Measurements from ENCODE around the gene ELAVL3. TPM values are rescaled to one million over a fixed set of nuclear protein-coding genes. Genes with fewer than 3 reads are reported as not detected.

Gene ELAVL3
- total and polyA plus RNA-seq, 3 experiments from 2014 or later, result not detected

Other genes starting within 250 kb of the ELAVL3 start
- gene ANGPTL8, start 241.4 kb downstream of the ELAVL3 start, total RNA-seq, result not detected
- not detected for gene ANGPTL8, start 241.4 kb downstream of the ELAVL3 start, polyA plus RNA-seq
- 1 to 10 TPM; 2.3 to 3.5 TPM for gene DOCK6, start 218.5 kb downstream of the ELAVL3 start, total RNA-seq
- 0.71 TPM for gene DOCK6, start 218.5 kb downstream of the ELAVL3 start, polyA plus RNA-seq
- not detected for gene TSPAN16, start 184.9 kb downstream of the ELAVL3 start, total RNA-seq
- not detected for gene TSPAN16, start 184.9 kb downstream of the ELAVL3 start, polyA plus RNA-seq
- gene RAB3D, start 141.4 kb downstream of the ELAVL3 start, total RNA-seq, result 1 to 10 TPM; 3.2 to 4.5 TPM
- gene RAB3D, start 141.4 kb downstream of the ELAVL3 start, polyA plus RNA-seq, result 3.7 TPM
- 10 to 100 TPM; 24.8 to 30.5 TPM for gene TMEM205, start 134.8 kb downstream of the ELAVL3 start, total RNA-seq
- 75.9 TPM for gene TMEM205, start 134.8 kb downstream of the ELAVL3 start, polyA plus RNA-seq
- gene CCDC159, start 134.5 kb downstream of the ELAVL3 start, total RNA-seq, result 10 to 100 TPM; 14.2 to 14.6 TPM
- 30.1 TPM for gene CCDC159, start 134.5 kb downstream of the ELAVL3 start, polyA plus RNA-seq
- gene PLPPR2, start 125.6 kb downstream of the ELAVL3 start, total RNA-seq, result 1 to 10 TPM; 2.1 to 2.2 TPM
- 1.2 TPM for gene PLPPR2, start 125.6 kb downstream of the ELAVL3 start, polyA plus RNA-seq
- gene SWSAP1, start 106.4 kb downstream of the ELAVL3 start, total RNA-seq, result 1 to 10 TPM; 2.1 to 2.2 TPM
- gene SWSAP1, start 106.4 kb downstream of the ELAVL3 start, polyA plus RNA-seq, result 7.0 TPM
- gene EPOR, start 96.7 kb downstream of the ELAVL3 start, total RNA-seq, result 1 to 10 TPM; 3.4 to 3.6 TPM
- 8.0 TPM for gene EPOR, start 96.7 kb downstream of the ELAVL3 start, polyA plus RNA-seq
- gene RGL3, start 61.7 kb downstream of the ELAVL3 start, total RNA-seq, result not detected
- not detected for gene RGL3, start 61.7 kb downstream of the ELAVL3 start, polyA plus RNA-seq
- under 1 TPM; 0.11 to 0.24 TPM for gene ODAD3, start 45.9 kb downstream of the ELAVL3 start, total RNA-seq
- not detected for gene ODAD3, start 45.9 kb downstream of the ELAVL3 start, polyA plus RNA-seq
- 100 to 1,000 TPM; 262 to 272 TPM for gene PRKCSH, start 45.4 kb downstream of the ELAVL3 start, total RNA-seq
- gene PRKCSH, start 45.4 kb downstream of the ELAVL3 start, polyA plus RNA-seq, result 60.7 TPM
- gene ZNF653, start 24.8 kb upstream of the ELAVL3 start, total RNA-seq, result 10 to 100 TPM; 12.6 to 13.3 TPM
- 5.1 TPM for gene ZNF653, start 24.8 kb upstream of the ELAVL3 start, polyA plus RNA-seq
- gene ECSIT, start 48.1 kb upstream of the ELAVL3 start, total RNA-seq, result 10 to 100 TPM; 59.6 to 61.0 TPM
- 31.4 TPM for gene ECSIT, start 48.1 kb upstream of the ELAVL3 start, polyA plus RNA-seq
- gene CNN1, start 57.8 kb upstream of the ELAVL3 start, total RNA-seq, result not detected
- gene CNN1, start 57.8 kb upstream of the ELAVL3 start, polyA plus RNA-seq, result not detected
- gene ELOF1, start 78.2 kb upstream of the ELAVL3 start, total RNA-seq, result 10 to 100 TPM; 61.7 to 62.7 TPM
- gene ELOF1, start 78.2 kb upstream of the ELAVL3 start, polyA plus RNA-seq, result 91.7 TPM
- gene ACP5, start 96.6 kb upstream of the ELAVL3 start, total RNA-seq, result 1 to 10 TPM; 5.7 TPM
- gene ACP5, start 96.6 kb upstream of the ELAVL3 start, polyA plus RNA-seq, result 11.8 TPM
- 1 to 10 TPM; 5.7 to 6.2 TPM for gene ZNF627, start 116.4 kb upstream of the ELAVL3 start, total RNA-seq
- 6.2 TPM for gene ZNF627, start 116.4 kb upstream of the ELAVL3 start, polyA plus RNA-seq